Lower leg skin (tissue), 3 donors: Measurements from ENCODE around the gene GPRC5A.

Experiments
- POLR2A ChIP-seq, 2 donors: fragments of 450-650 bp; IDR thresholded peaks; one replicate each; pipeline ENCODE4 v1.6.1; 2016 to 2017; ENCODE audit warnings: antibody characterized with exemption in 2 of 2, mild to moderate bottlenecking in 1 of 2, moderate library complexity in 1 of 2
- TF ChIP-seq, protein P1 (sequence below), 3 donors: fragments of 450-650 bp; IDR thresholded peaks; one replicate each; pipeline ENCODE4 v1.5.1; 2016; ENCODE audit warnings: antibody characterized with exemption in 3 of 3, mild to moderate bottlenecking in 3 of 3, moderate library complexity in 2 of 3

DNA sequence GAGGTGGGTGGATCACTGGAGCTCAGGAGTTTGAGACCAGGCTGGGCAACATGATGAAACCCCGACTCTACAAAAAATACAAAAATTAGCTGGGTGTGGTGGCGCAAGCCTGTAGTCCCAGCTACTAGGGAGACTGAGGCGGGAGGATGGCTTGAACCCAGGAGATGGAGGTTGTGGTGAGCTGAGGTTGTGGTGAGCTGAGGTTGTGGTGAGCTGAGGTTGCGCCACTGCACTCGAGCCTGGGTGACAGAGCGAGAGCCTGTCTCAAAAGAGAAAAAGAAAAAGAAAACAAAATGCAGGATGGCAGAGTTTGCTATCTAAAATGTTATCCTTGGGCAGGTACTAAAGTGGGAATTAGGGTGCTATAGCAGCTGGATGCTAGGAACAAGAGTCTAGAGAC, 10.8 kb upstream of the GPRC5A start:
- TF ChIP-seq, protein P1, sequence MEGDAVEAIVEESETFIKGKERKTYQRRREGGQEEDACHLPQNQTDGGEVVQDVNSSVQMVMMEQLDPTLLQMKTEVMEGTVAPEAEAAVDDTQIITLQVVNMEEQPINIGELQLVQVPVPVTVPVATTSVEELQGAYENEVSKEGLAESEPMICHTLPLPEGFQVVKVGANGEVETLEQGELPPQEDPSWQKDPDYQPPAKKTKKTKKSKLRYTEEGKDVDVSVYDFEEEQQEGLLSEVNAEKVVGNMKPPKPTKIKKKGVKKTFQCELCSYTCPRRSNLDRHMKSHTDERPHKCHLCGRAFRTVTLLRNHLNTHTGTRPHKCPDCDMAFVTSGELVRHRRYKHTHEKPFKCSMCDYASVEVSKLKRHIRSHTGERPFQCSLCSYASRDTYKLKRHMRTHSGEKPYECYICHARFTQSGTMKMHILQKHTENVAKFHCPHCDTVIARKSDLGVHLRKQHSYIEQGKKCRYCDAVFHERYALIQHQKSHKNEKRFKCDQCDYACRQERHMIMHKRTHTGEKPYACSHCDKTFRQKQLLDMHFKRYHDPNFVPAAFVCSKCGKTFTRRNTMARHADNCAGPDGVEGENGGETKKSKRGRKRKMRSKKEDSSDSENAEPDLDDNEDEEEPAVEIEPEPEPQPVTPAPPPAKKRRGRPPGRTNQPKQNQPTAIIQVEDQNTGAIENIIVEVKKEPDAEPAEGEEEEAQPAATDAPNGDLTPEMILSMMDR (IDR thresholded peaks at IDR 0.05), result no peak
- no peak for TF ChIP-seq POLR2A (IDR thresholded peaks at IDR 0.05)
